Esophagus muscularis mucosa (tissue), 4 donors: ENCODE results near the gene TUB. TPM values are rescaled to one million over a fixed set of nuclear protein-coding genes. Genes with fewer than 3 reads are reported as not detected.

Experiments
- DNase-seq: peaks from one replicate; pipeline ENCODE4 v3.0.0-alpha.2; 2017; ENCODE audit errors: extremely low spot score
- H3K27ac ChIP-seq, 4 donors: fragments of 200-600 bp; sonication (generic); replicated peaks in 1 of 4; 1 replicate in 3 of 4; 2 replicates in 1 of 4; pipeline ENCODE4 v1.5.1; 2016 to 2019; ENCODE audit warnings: mild to moderate bottlenecking in 1 of 4
- H3K27me3 ChIP-seq, 4 donors: fragments of 200-600 bp; sonication (generic); one replicate each; pipeline versions ENCODE4 v1.5.1 to v1.6.0; 2016 to 2019
- H3K36me3 ChIP-seq, 4 donors: fragments of 200-600 bp; sonication (generic); one replicate each; pipeline ENCODE4 v1.5.1; 2016 to 2019
- H3K4me1 ChIP-seq, 4 donors: fragments of 200-600 bp; sonication (generic); one replicate each; pipeline ENCODE4 v1.5.1; 2016 to 2019
- H3K4me3 ChIP-seq, 4 donors: fragments of 200-600 bp; sonication (generic); 1 replicate in 2 of 4; 2 replicates in 2 of 4; pipeline ENCODE4 v1.5.1; 2016 to 2019; ENCODE audit warnings: mild to moderate bottlenecking in 4 of 4, moderate library complexity in 1 of 4
- H3K9me3 ChIP-seq, 4 donors: fragments of 200-600 bp; sonication (generic); 1 replicate in 3 of 4; 2 replicates in 1 of 4; pipeline ENCODE4 v1.5.1; 2016 to 2019
- CTCF ChIP-seq, 3 experiments: fragments of 200-600 bp in 2 of 3; fragments of 450-650 bp in 1 of 3; sonication (generic) in 2 of 3; IDR thresholded peaks; one replicate each; pipeline ENCODE4 v1.5.1; 2017 to 2019; ENCODE audit warnings: antibody characterized with exemption in 3 of 3, mild to moderate bottlenecking in 2 of 3, moderate library complexity in 1 of 3
- EP300 ChIP-seq: sonication (generic); formaldehyde crosslinking; IDR thresholded peaks from one replicate; pipeline ENCODE4 v1.6.1; 2017; ENCODE audit warnings: antibody characterized with exemption
- POLR2A ChIP-seq: fragments of 450-650 bp; IDR thresholded peaks from one replicate; pipeline ENCODE4 v1.6.1; 2017; ENCODE audit warnings: antibody characterized with exemption, moderate library complexity, mild to moderate bottlenecking, low read depth
- POLR2AphosphoS5 ChIP-seq, 2 donors: sonication (generic); formaldehyde crosslinking; IDR thresholded peaks; one replicate each; pipeline ENCODE4 v1.6.1; 2017; ENCODE audit warnings: antibody characterized with exemption in 2 of 2
- WGBS: methylation state at CpG from one replicate; pipeline ENCODE4 v1.1.5; 2018; 5-methylcytosine and 5-hydroxymethylcytosine counted together
- intact Hi-C: fragments of 100-400 bp; cut with DNase I; formaldehyde crosslinking; loops from one replicate; pipeline ENCODE4 v1.15.1; 2023
- total RNA-seq, 4 donors: library from RNA; depleted of rRNA; stranded (reverse); fragments of >200 nt; gene quantifications; one replicate each; pipeline versions ENCODE4 v1.1.0 to v1.2.1, GENCODE V29; 2016

The TUB gene
- total RNA-seq, 4 donors from 2014 or later: 8.3 to 18.3 (median 12.1) TPM

- no peaks in the 10 kb centered on the region for H3K27me3 ChIP-seq
- TF ChIP-seq POLR2AphosphoS5 (IDR thresholded peaks at IDR 0.05): no peak
- no peak for TF ChIP-seq EP300
- no peak for TF ChIP-seq CTCF (IDR thresholded peaks at IDR 0.05)
- no peak for TF ChIP-seq POLR2A
- intact Hi-C loops: no loop called here
- H3K27ac ChIP-seq: no peak overlapping the region
- no peaks in the 10 kb centered on the region for H3K9me3 ChIP-seq
- peaks cover 0 to 26% (median 5%) of the 10 kb centered on the region in 4 donors for H3K36me3 ChIP-seq
- H3K4me1 ChIP-seq: no peaks in the 10 kb centered on the region
- no peak for DNase-seq
- 93% methylated on average over 2 of the region's 2 CpGs for WGBS
- H3K4me3 ChIP-seq: no peak overlapping the region
These were observed 57.5 kb downstream of the TUB start for GRCh38 chr11:8138526-8138925.

- no peak for DNase-seq
- no peaks in the 10 kb centered on the region for H3K9me3 ChIP-seq
- intact Hi-C loops: no loop called here
- H3K27me3 ChIP-seq: no peaks in the 10 kb centered on the region
- no peak overlapping the region for H3K4me3 ChIP-seq
- peaks cover 0 to 3% (median 0%) of the 10 kb centered on the region in 4 donors for H3K4me1 ChIP-seq
- H3K36me3 ChIP-seq: no peaks in the 10 kb centered on the region
- TF ChIP-seq POLR2AphosphoS5 (IDR thresholded peaks at IDR 0.05): no peak
- no peak for TF ChIP-seq CTCF (IDR thresholded peaks at IDR 0.05)
- TF ChIP-seq EP300: no peak
- no peak for TF ChIP-seq POLR2A
- WGBS: 90% methylated on average over 6 of the region's 6 CpGs
- no peak overlapping the region for H3K27ac ChIP-seq
These were observed 68.7 kb downstream of the TUB start for GRCh38 chr11:8149726-8150125.

Other genes with a start within 250 kb of the TUB start
- not detected for gene OR10A6, start 149.9 kb upstream of the TUB start, total RNA-seq
- not detected for gene OR10A3, start 139.5 kb upstream of the TUB start, total RNA-seq
- gene NLRP10, start 115.8 kb upstream of the TUB start, total RNA-seq: not detected
- gene EIF3F, start 93.9 kb upstream of the TUB start, total RNA-seq: 100 to 1,000 TPM; 181 to 447 (median 313) TPM
- gene RIC3, start 87.8 kb downstream of the TUB start, total RNA-seq: 10 to 100 TPM; 12.8 to 19.9 (median 17.1) TPM
- gene LMO1, start 182.7 kb downstream of the TUB start, total RNA-seq: under 1 TPM in 1 of 4 donors, not detected in 3; 0.50 TPM